CD4-positive, alpha-beta memory T cell (primary cell): ENCODE measurements around the gene SYNM. TPM values are rescaled to one million over a fixed set of nuclear protein-coding genes. Genes with fewer than 3 reads are reported as not detected.
A peak's percentile ranks its signal among the peaks of the same experiment; 100 is the strongest.
"Not testable (repeated sequence)": the region's sequence is repeated elsewhere in the genome, so short reads cannot be mapped to it uniquely, and the experiment has no call there.

Experiments used
- CTCF ChIA-PET: fragments of 350-600 bp; sonication (Branson Sonifier 250); formaldehyde crosslinking; loops from one replicate; lab custom pipeline; 2021; ENCODE audit warnings: inconsistent platforms; ENCODE audit not compliant: partially characterized antibody; lab: Charles Lee
- POLR2A ChIA-PET: fragments of 350-600 bp; sonication (Branson Sonifier 250); formaldehyde crosslinking; loops from one replicate; lab custom pipeline; 2021; ENCODE audit not compliant: partially characterized antibody; lab: Charles Lee
- DNase-seq, 5 donors: peaks; one replicate each; pipeline versions ENCODE4 v3.0.0 to v3.0.0-alpha.2; 2020 to 2022; ENCODE audit warnings: mixed read lengths in 1 of 5
- H3K27ac ChIP-seq: one replicate; pipeline ENCODE4 v1.7.0; 2013; ENCODE audit warnings: low read depth, low read length
- H3K27me3 ChIP-seq: 2 replicates; pipeline ENCODE4 v1.7.0; 2013; ENCODE audit warnings: mild to moderate bottlenecking, low read length, moderate library complexity; ENCODE audit not compliant: insufficient read depth
- H3K36me3 ChIP-seq: 2 replicates; pipeline ENCODE4 v1.7.0; 2013; ENCODE audit warnings: mild to moderate bottlenecking, low read length, moderate library complexity; ENCODE audit not compliant: insufficient read depth
- H3K4me1 ChIP-seq: 2 replicates; pipeline ENCODE4 v1.7.0; 2013; ENCODE audit warnings: mild to moderate bottlenecking, low read length, moderate library complexity; ENCODE audit not compliant: insufficient read depth
- H3K4me3 ChIP-seq, 2 donors: one replicate each; pipeline ENCODE4 v1.7.0; 2013; ENCODE audit warnings: low read length in 2 of 2, mild to moderate bottlenecking in 1 of 2
- H3K9me3 ChIP-seq, 2 donors: one replicate each; pipeline ENCODE4 v1.7.0; 2013; ENCODE audit warnings: low read length in 2 of 2, control low read depth in 1 of 2; ENCODE audit not compliant: control insufficient read depth in 1 of 2
- H3K27ac Mint-ChIP-seq, 7 donors: one replicate each; pipeline ENCODE4 v1.8.0; 2020 to 2021; ENCODE audit warnings: mixed read lengths in 7 of 7, mild to moderate bottlenecking in 6 of 7, inconsistent platforms in 3 of 7, moderate library complexity in 3 of 7
- H3K27me3 Mint-ChIP-seq, 2 donors: one replicate each; pipeline ENCODE4 v1.8.0; 2020 to 2021; ENCODE audit warnings: mixed read lengths in 2 of 2
- H3K36me3 Mint-ChIP-seq, 2 donors: one replicate each; pipeline ENCODE4 v1.8.0; 2020 to 2021; ENCODE audit warnings: mixed read lengths in 2 of 2, inconsistent platforms in 1 of 2, mild to moderate bottlenecking in 1 of 2
- H3K4me1 Mint-ChIP-seq, 4 donors: one replicate each; pipeline ENCODE4 v1.8.0; 2020 to 2021; ENCODE audit warnings: mixed read lengths in 4 of 4, mild to moderate bottlenecking in 1 of 4
- H3K4me3 Mint-ChIP-seq, 8 donors: one replicate each; pipeline ENCODE4 v1.8.0; 2020 to 2021; ENCODE audit warnings: mixed read lengths in 8 of 8, mild to moderate bottlenecking in 7 of 8, moderate library complexity in 6 of 8, inconsistent platforms in 3 of 8
- H3K9me3 Mint-ChIP-seq, 8 donors: one replicate each; pipeline ENCODE4 v1.8.0; 2020 to 2021; ENCODE audit warnings: mixed read lengths in 8 of 8, mild to moderate bottlenecking in 5 of 8, inconsistent platforms in 3 of 8, moderate library complexity in 1 of 8
- intact Hi-C: fragments of 100-400 bp; cut with micrococcal nuclease; formaldehyde crosslinking; loops from one replicate; pipeline ENCODE4 v1.15.1; 2023
- polyA plus RNA-seq, 2 donors: library from polyadenylated mRNA; unstranded; fragments of 300-500 nt; fragmentation: Illumina TruSeq; gene quantifications; one replicate each; pipeline ENCODE4 v1.2.3, GENCODE V29; 2021
- total RNA-seq, 2 experiments: library from RNA; stranded (reverse); gene quantifications; one replicate each; pipeline ENCODE4 v1.2.3, GENCODE V29; 2021

The SYNM gene
- total and polyA plus RNA-seq, 4 experiments from 2014 or later: 0.09 to 14.2 (median 7.0) TPM

GRCh38 chr15:99111641-99112040 is 6.8 kb downstream of the SYNM start:
- H3K4me3 Mint-ChIP-seq, H3K27ac Mint-ChIP-seq, H3K36me3 Mint-ChIP-seq, DNase-seq, POLR2A ChIA-PET, H3K4me3 ChIP-seq, intact Hi-C loops, H3K9me3 Mint-ChIP-seq, H3K36me3 ChIP-seq, H3K4me1 ChIP-seq, H3K27me3 ChIP-seq, H3K9me3 ChIP-seq, H3K27ac ChIP-seq, H3K27me3 Mint-ChIP-seq: not testable (repeated sequence)
- peaks cover 6 to 36% (median 21%) of the 10 kb centered on the region in 4 donors for H3K4me1 Mint-ChIP-seq
- CTCF ChIA-PET: interaction anchor here (1.4 to 4.0 kb wide), 2 partner anchors 11 to 35 kb away, joined by 10 to 12 read pairs; no protein-coding TSS in a partner anchor

- H3K36me3 Mint-ChIP-seq: peaks cover 0 to 1% of the 10 kb centered on the region in 2 donors
- ChIA-PET CTCF (no interaction called here), POLR2A (no interaction called here)
- Histone ChIP-seq H3K9me3 (no peaks in the 10 kb centered on the region), H3K27me3 (no peaks in the 10 kb centered on the region), H3K36me3 (no peaks in the 10 kb centered on the region), H3K27ac (no peak overlapping the region), H3K4me1 (no peaks in the 10 kb centered on the region), H3K4me3 (no peak overlapping the region)
- no peak overlapping the region for H3K4me3 Mint-ChIP-seq
- peaks cover 0 to 1% (median 0%) of the 10 kb centered on the region in 8 donors for H3K9me3 Mint-ChIP-seq
- H3K27ac Mint-ChIP-seq: no peak overlapping the region
- intact Hi-C loops: no loop called here
- DNase-seq: no peak
- peaks cover 2 to 22% (median 13%) of the 10 kb centered on the region in 4 donors for H3K4me1 Mint-ChIP-seq
- H3K27me3 Mint-ChIP-seq: peaks cover 0 to 4% of the 10 kb centered on the region in 2 donors
Observed at GRCh38 chr15:99113547-99114271, 8.8 kb downstream of the SYNM start.

GRCh38 chr15:99114511-99115299 is 9.8 kb downstream of the SYNM start:
- POLR2A ChIA-PET: no interaction called here
- Mint-ChIP-seq H3K9me3 (peaks cover 0 to 1% (median 0%) of the 10 kb centered on the region in 8 donors), H3K27me3 (peaks cover 0 to 4% of the 10 kb centered on the region in 2 donors), H3K4me1 (peaks cover 2 to 16% (median 9%) of the 10 kb centered on the region in 4 donors), H3K27ac (no peak overlapping the region), H3K36me3 (peaks cover 0 to 1% of the 10 kb centered on the region in 2 donors), H3K4me3 (no peak overlapping the region)
- Histone ChIP-seq H3K27me3 (no peaks in the 10 kb centered on the region), H3K4me3 (no peak overlapping the region), H3K36me3 (no peaks in the 10 kb centered on the region), H3K27ac (no peak overlapping the region), H3K4me1 (no peaks in the 10 kb centered on the region), H3K9me3 (no peaks in the 10 kb centered on the region)
- intact Hi-C loops: no loop called here
- CTCF ChIA-PET: no interaction called here
- DNase-seq: no peak

- peaks cover 0 to 1% of the 10 kb centered on the region in 2 donors for H3K36me3 Mint-ChIP-seq
- peaks cover 3 to 4% of the 10 kb centered on the region in 2 donors for H3K27me3 Mint-ChIP-seq
- DNase-seq: no peak
- no peak overlapping the region for H3K4me3 ChIP-seq
- ChIA-PET CTCF (no interaction called here), POLR2A (no interaction called here)
- H3K4me1 ChIP-seq: no peaks in the 10 kb centered on the region
- no peaks in the 10 kb centered on the region for H3K27me3 ChIP-seq
- H3K9me3 Mint-ChIP-seq: peaks cover 0 to 1% (median 0%) of the 10 kb centered on the region in 8 donors
- no peak overlapping the region for H3K4me3 Mint-ChIP-seq
- H3K27ac Mint-ChIP-seq: peak overlapping the region in 1 of 7 donors; percentile 12
- intact Hi-C loops: no loop called here
- no peaks in the 10 kb centered on the region for H3K9me3 ChIP-seq
- no peaks in the 10 kb centered on the region for H3K36me3 ChIP-seq
- peaks cover 2 to 10% (median 6%) of the 10 kb centered on the region in 4 donors for H3K4me1 Mint-ChIP-seq
- no peak overlapping the region for H3K27ac ChIP-seq
Observed at GRCh38 chr15:99115300-99116215, 10.7 kb downstream of the SYNM start.

- Histone ChIP-seq H3K4me3 (no peak overlapping the region), H3K4me1 (no peaks in the 10 kb centered on the region), H3K27ac (no peak overlapping the region), H3K36me3 (no peaks in the 10 kb centered on the region), H3K9me3 (no peaks in the 10 kb centered on the region), H3K27me3 (no peaks in the 10 kb centered on the region)
- ChIA-PET POLR2A (no interaction called here), CTCF (no interaction called here)
- Mint-ChIP-seq H3K27ac (no peak overlapping the region), H3K9me3 (peaks cover 0 to 1% (median 0%) of the 10 kb centered on the region in 8 donors), H3K4me3 (no peak overlapping the region), H3K4me1 (peaks cover 0 to 3% (median 0%) of the 10 kb centered on the region in 4 donors), H3K27me3 (peaks cover 3 to 6% of the 10 kb centered on the region in 2 donors), H3K36me3 (peaks cover 0 to 1% of the 10 kb centered on the region in 2 donors)
- intact Hi-C loops: no loop called here
- no peak for DNase-seq
Observed at GRCh38 chr15:99117111-99117510, 12.2 kb downstream of the SYNM start.

GRCh38 chr15:99117563-99118257 is 12.8 kb downstream of the SYNM start:
- Histone ChIP-seq H3K9me3 (no peaks in the 10 kb centered on the region), H3K27me3 (no peaks in the 10 kb centered on the region), H3K4me1 (no peaks in the 10 kb centered on the region), H3K4me3 (no peak overlapping the region), H3K27ac (no peak overlapping the region), H3K36me3 (no peaks in the 10 kb centered on the region)
- intact Hi-C loops: no loop called here
- H3K27ac Mint-ChIP-seq: no peak overlapping the region
- H3K36me3 Mint-ChIP-seq: peaks cover 0 to 1% of the 10 kb centered on the region in 2 donors
- H3K9me3 Mint-ChIP-seq: peaks cover 0 to 1% (median 0%) of the 10 kb centered on the region in 8 donors
- peaks cover 0 to 6% of the 10 kb centered on the region in 2 donors for H3K27me3 Mint-ChIP-seq
- CTCF ChIA-PET: no interaction called here
- POLR2A ChIA-PET: no interaction called here
- H3K4me3 Mint-ChIP-seq: no peak overlapping the region
- H3K4me1 Mint-ChIP-seq: peaks cover 0 to 3% (median 0%) of the 10 kb centered on the region in 4 donors
- no peak for DNase-seq
